Endothelial cell of coronary artery (primary cell): ENCODE results near the gene NSUN5. TPM values are rescaled to one million over a fixed set of nuclear protein-coding genes. Genes with fewer than 3 reads are reported as not detected.

Source experiments
- total RNA-seq: library from RNA; depleted of rRNA; stranded (reverse); fragments of >200 nt; gene quantifications from 2 replicates; pipeline ENCODE4 v1.2.3, GENCODE V29; 2014

NSUN5 gene
- total RNA-seq = 6.0 and 7.8 TPM in 2 replicates

DNA sequence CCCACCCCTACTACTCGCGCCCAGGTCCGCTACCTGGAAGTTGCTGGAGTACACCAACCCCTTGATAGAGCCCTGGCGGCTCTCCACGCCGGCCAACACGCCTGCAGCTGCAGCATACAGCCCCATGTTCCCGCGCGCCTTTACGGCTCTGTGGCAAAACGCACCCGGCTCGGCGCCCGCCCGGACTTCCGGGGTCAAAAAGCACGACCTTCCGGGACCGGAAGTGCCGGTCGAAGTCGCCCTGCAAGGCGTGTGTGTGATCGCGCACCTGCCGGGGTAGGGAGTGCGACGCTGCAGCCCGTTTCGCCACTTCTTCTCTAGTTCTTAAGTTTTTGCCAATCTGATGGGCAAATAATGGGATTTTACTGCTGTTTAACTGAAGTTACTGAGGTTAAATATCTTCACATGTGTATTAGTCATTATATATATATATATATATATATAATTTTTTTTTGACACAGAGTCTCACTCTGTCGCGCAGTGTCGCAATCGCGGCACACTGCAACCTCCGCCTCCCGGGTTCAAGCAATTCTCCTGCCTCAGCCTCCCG lies at the start of gene NSUN5:
Gene NSUN5, minus strand, starts transcription at position 162 of the 550 bp plus-strand sequence. Its CDS starts 36 bp downstream, at position 126.

DNA sequence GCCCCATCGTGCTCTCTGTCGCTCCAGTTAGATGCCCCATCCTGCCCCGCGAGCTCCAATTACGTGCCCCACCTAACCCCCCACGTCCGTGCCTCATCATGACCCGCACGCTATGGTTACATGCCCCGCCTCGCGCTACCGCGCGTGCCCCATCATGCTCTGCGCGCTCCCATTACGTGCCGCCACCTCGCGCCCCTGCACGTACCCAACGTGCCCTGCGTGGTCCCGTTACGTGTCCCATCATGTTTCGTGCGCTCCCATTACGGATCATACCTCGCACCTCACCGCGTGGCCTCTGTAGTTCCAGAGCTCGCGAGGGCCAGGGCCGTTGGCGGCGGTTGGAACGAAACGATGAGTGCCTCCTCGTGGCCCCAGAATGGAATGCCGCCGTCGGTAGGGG lies 19.3 kb upstream of the NSUN5 start, which contains the start of the genes FKBP6 and TRIM50:
Gene FKBP6, plus strand, starts transcription at position 240 of the 400 bp plus-strand sequence. CDS start 268 bp downstream, outside the sequence.
Gene TRIM50, minus strand, starts transcription at position 161 of the 400 bp plus-strand sequence. CDS start 3,295 bp downstream, outside the sequence.

Other genes starting within 250 kb of the NSUN5 start
- not detected in 2 replicates for gene SPDYE9, start 222.8 kb downstream of the NSUN5 start, total RNA-seq
- gene TRIM50, start 19.3 kb upstream of the NSUN5 start, total RNA-seq = not detected in 2 replicates
- not detected in 2 replicates for gene FKBP6, start 19.3 kb upstream of the NSUN5 start, total RNA-seq
- gene FZD9, start 125.0 kb upstream of the NSUN5 start, total RNA-seq = 0.27 and 0.94 TPM in 2 replicates
- gene BAZ1B, start 213.5 kb upstream of the NSUN5 start, total RNA-seq = 47.0 and 51.6 TPM in 2 replicates
- 18.8 and 19.2 TPM in 2 replicates for gene BCL7B, start 248.9 kb upstream of the NSUN5 start, total RNA-seq